NT2/D1 (cell line): ENCODE results near the gene TBL1XR1.
"Not testable (repeated sequence)": the region's sequence is repeated elsewhere in the genome, so short reads cannot be mapped to it uniquely, and the experiment has no call there.

Experiments
- DNase-seq: peaks from one replicate; pipeline ENCODE4 v3.0.0-alpha.2; 2011; ENCODE audit warnings: low read depth, low spot score
- H3K27me3 ChIP-seq: 2 replicates; pipeline ENCODE4 v1.6.0; 2011; ENCODE audit warnings: mild to moderate bottlenecking; ENCODE audit not compliant: insufficient read length, insufficient read depth
- H3K36me3 ChIP-seq: 2 replicates; pipeline ENCODE4 v1.6.1; 2011; ENCODE audit warnings: mild to moderate bottlenecking, low read length, mixed read lengths; ENCODE audit not compliant: insufficient read depth, insufficient read length
- H3K4me1 ChIP-seq: 2 replicates; pipeline ENCODE4 v1.5.1; 2011; ENCODE audit not compliant: insufficient read depth, insufficient read length
- H3K4me3 ChIP-seq: 2 replicates; pipeline ENCODE4 v1.5.1; 2011; ENCODE audit warnings: low read depth; ENCODE audit not compliant: insufficient read length
- H3K9ac ChIP-seq: 2 replicates; pipeline ENCODE4 v1.6.0; 2011; ENCODE audit warnings: low read depth; ENCODE audit not compliant: insufficient read length
- H3K9me3 ChIP-seq: 2 replicates; pipeline ENCODE4 v1.5.1; 2011; ENCODE audit warnings: mild to moderate bottlenecking, low read length; ENCODE audit not compliant: insufficient read depth
- SUZ12 ChIP-seq: IDR thresholded peaks from 2 replicates; pipeline ENCODE4 v1.6.1; 2011; ENCODE audit not compliant: insufficient read length, insufficient read depth; ENCODE audit errors: extremely low read depth
- YY1 ChIP-seq: IDR thresholded peaks from 2 replicates; pipeline ENCODE4 v1.6.1; 2011; ENCODE audit not compliant: insufficient read length, insufficient read depth
- ZNF274 ChIP-seq: IDR thresholded peaks from 2 replicates; pipeline ENCODE4 v1.6.1; 2011; ENCODE audit warnings: mild to moderate bottlenecking, low read depth, low read length

Gene TBL1XR1

GRCh38 chr3:177005718-177006405, 191.4 kb downstream of the TBL1XR1 start:
- H3K9me3 ChIP-seq, result peaks cover 42% of the 10 kb centered on the region
- H3K9ac ChIP-seq, result no peak overlapping the region
- no peaks in the 10 kb centered on the region for H3K27me3 ChIP-seq
- no peak overlapping the region for H3K4me3 ChIP-seq
- TF ChIP-seq YY1 (no peak), SUZ12 (no peak)
- H3K4me1 ChIP-seq, result no peaks in the 10 kb centered on the region
- H3K36me3 ChIP-seq, result no peaks in the 10 kb centered on the region
- DNase-seq, result no peak

- H3K9ac ChIP-seq, H3K36me3 ChIP-seq, H3K27me3 ChIP-seq, DNase-seq, H3K9me3 ChIP-seq, H3K4me1 ChIP-seq, H3K4me3 ChIP-seq: not testable (repeated sequence)
Observed at GRCh38 chr3:177000159-177000558, 197.1 kb downstream of the TBL1XR1 start.

- no peak for DNase-seq
- no peak overlapping the region for H3K9ac ChIP-seq
- no peaks in the 10 kb centered on the region for H3K36me3 ChIP-seq
- no peak overlapping the region for H3K4me3 ChIP-seq
- peaks cover 4% of the 10 kb centered on the region; the same call in 1 of the 2 replicates for H3K9me3 ChIP-seq
- no peaks in the 10 kb centered on the region for H3K4me1 ChIP-seq
- TF ChIP-seq YY1 (no peak), SUZ12 (no peak), ZNF274 (no peak)
- H3K27me3 ChIP-seq, result no peaks in the 10 kb centered on the region
Observed at GRCh38 chr3:176995946-176996345, 201.3 kb downstream of the TBL1XR1 start.

- Histone ChIP-seq H3K4me1 (no peaks in the 10 kb centered on the region), H3K9ac (no peak overlapping the region), H3K36me3 (no peaks in the 10 kb centered on the region), H3K27me3 (no peaks in the 10 kb centered on the region), H3K9me3 (peaks cover 4% of the 10 kb centered on the region; the same call in 1 of the 2 replicates), H3K4me3 (no peak overlapping the region)
- TF ChIP-seq ZNF274, result no peak
- TF ChIP-seq SUZ12, result no peak
- TF ChIP-seq YY1, result no peak
- DNase-seq, result no peak
Observed at GRCh38 chr3:176994891-176995781, 202.1 kb downstream of the TBL1XR1 start.

- H3K27me3 ChIP-seq, result no peaks in the 10 kb centered on the region
- no peaks in the 10 kb centered on the region for H3K36me3 ChIP-seq
- no peak overlapping the region for H3K9ac ChIP-seq
- TF ChIP-seq ZNF274, result no peak
- TF ChIP-seq SUZ12, result no peak
- no peak for TF ChIP-seq YY1
- H3K4me1 ChIP-seq, result no peaks in the 10 kb centered on the region
- no peak overlapping the region for H3K4me3 ChIP-seq
- DNase-seq, result no peak
- peaks cover 4% of the 10 kb centered on the region; the same call in 1 of the 2 replicates for H3K9me3 ChIP-seq
Observed at GRCh38 chr3:176994393-176994792, 202.9 kb downstream of the TBL1XR1 start.

GRCh38 chr3:176992978-176993377, 204.3 kb downstream of the TBL1XR1 start:
- Histone ChIP-seq H3K9me3 (peaks cover 4% of the 10 kb centered on the region; the same call in 1 of the 2 replicates), H3K4me1 (no peaks in the 10 kb centered on the region), H3K27me3 (no peaks in the 10 kb centered on the region), H3K4me3 (no peak overlapping the region), H3K9ac (no peak overlapping the region), H3K36me3 (no peaks in the 10 kb centered on the region)
- no peak for DNase-seq
- TF ChIP-seq SUZ12 (no peak), ZNF274 (no peak), YY1 (no peak)

- no peak overlapping the region for H3K4me3 ChIP-seq
- no peaks in the 10 kb centered on the region for H3K4me1 ChIP-seq
- no peak overlapping the region for H3K9ac ChIP-seq
- no peak for TF ChIP-seq YY1
- no peak for TF ChIP-seq SUZ12
- TF ChIP-seq ZNF274, result no peak
- H3K27me3 ChIP-seq, result no peaks in the 10 kb centered on the region
- H3K9me3 ChIP-seq, result peaks cover 4% of the 10 kb centered on the region; the same call in 1 of the 2 replicates
- DNase-seq, result no peak
- no peaks in the 10 kb centered on the region for H3K36me3 ChIP-seq
Observed at GRCh38 chr3:176992565-176992964, 204.7 kb downstream of the TBL1XR1 start.

GRCh38 chr3:176988795-176989194, 208.5 kb downstream of the TBL1XR1 start:
- H3K9me3 ChIP-seq, result peaks cover 4% of the 10 kb centered on the region; the same call in 1 of the 2 replicates
- no peak overlapping the region for H3K4me3 ChIP-seq
- DNase-seq, result no peak
- no peaks in the 10 kb centered on the region for H3K4me1 ChIP-seq
- no peak overlapping the region for H3K9ac ChIP-seq
- H3K36me3 ChIP-seq, result no peaks in the 10 kb centered on the region
- H3K27me3 ChIP-seq, result no peaks in the 10 kb centered on the region
- no peak for TF ChIP-seq SUZ12
- TF ChIP-seq ZNF274, result no peak
- no peak for TF ChIP-seq YY1
